Posterior cingulate gyrus (tissue), 11 donors: Measurements from ENCODE around the gene TPGS2.
"Not testable (repeated sequence)": the region's sequence is repeated elsewhere in the genome, so short reads cannot be mapped to it uniquely, and the experiment has no call there.

ENCODE experiments used
- DNase-seq, 10 donors: peaks; one replicate each; pipeline versions ENCODE4 v3.0.0 to v3.0.0-alpha.2; 2020 to 2021; ENCODE audit warnings: mixed read lengths in 3 of 10
- intact Hi-C: fragments of 100-400 bp; cut with DNase I; formaldehyde crosslinking; loops from one replicate; pipeline ENCODE4 v1.15.1; 2023

Gene TPGS2

GRCh38 chr18:36782710-36783109 is 46.1 kb downstream of the TPGS2 start:
- intact Hi-C loops = no loop called here
- DNase-seq = no peak

GRCh38 chr18:36780748-36781147 is 48.1 kb downstream of the TPGS2 start:
- intact Hi-C loops = no loop called here
- no peak for DNase-seq

GRCh38 chr18:36777566-36777965 is 51.2 kb downstream of the TPGS2 start:
- intact Hi-C loops = no loop called here
- DNase-seq = no peak

GRCh38 chr18:36776650-36777049 is 52.2 kb downstream of the TPGS2 start:
- intact Hi-C loops = no loop called here
- DNase-seq = no peak

- intact Hi-C loops = no loop called here
- no peak for DNase-seq
These were observed 53.4 kb downstream of the TPGS2 start for GRCh38 chr18:36775396-36775795.

GRCh38 chr18:36772241-36772723 is 56.5 kb downstream of the TPGS2 start:
- DNase-seq = no peak
- intact Hi-C loops = no loop called here

GRCh38 chr18:36771245-36771644 is 57.6 kb downstream of the TPGS2 start:
- no peak for DNase-seq
- intact Hi-C loops = no loop called here

- no peak for DNase-seq
- intact Hi-C loops = no loop called here
These were observed 58.4 kb downstream of the TPGS2 start for GRCh38 chr18:36770315-36770946.

- peak in 1 of 10 donors; percentile 66 for DNase-seq
- intact Hi-C loops = loop anchor here (5.0 kb wide), 1 partner anchor 38 kb away; no protein-coding TSS in a partner anchor
These were observed 59.0 kb downstream of the TPGS2 start for GRCh38 chr18:36769611-36770314.

- intact Hi-C loops = loop anchor here (5.0 kb wide), 1 partner anchor 38 kb away; no protein-coding TSS in a partner anchor
These were observed 59.6 kb downstream of the TPGS2 start for GRCh38 chr18:36769172-36769571.

GRCh38 chr18:36766836-36767235 is 62.0 kb downstream of the TPGS2 start:
- intact Hi-C loops = loop anchor here (5.0 kb wide), 1 partner anchor 40 kb away; no protein-coding TSS in a partner anchor

More at GRCh38 chr18:36769172-36769571, 59.6 kb downstream of the TPGS2 start:
- DNase-seq = peak in 1 of 10 donors; percentile 57

GRCh38 chr18:36762965-36763364 is 65.8 kb downstream of the TPGS2 start:
- intact Hi-C loops = not testable (repeated sequence)

More at GRCh38 chr18:36766836-36767235, 62.0 kb downstream of the TPGS2 start:
- no peak for DNase-seq

GRCh38 chr18:36762074-36762473 is 66.7 kb downstream of the TPGS2 start:
- intact Hi-C loops = no loop called here
- no peak for DNase-seq

More at GRCh38 chr18:36762965-36763364, 65.8 kb downstream of the TPGS2 start:
- DNase-seq = not testable (repeated sequence)

GRCh38 chr18:36761186-36761698 is 67.6 kb downstream of the TPGS2 start:
- intact Hi-C loops = no loop called here
- no peak for DNase-seq

GRCh38 chr18:36760598-36760997 is 68.2 kb downstream of the TPGS2 start:
- intact Hi-C loops = no loop called here

GRCh38 chr18:36759167-36759776 is 69.5 kb downstream of the TPGS2 start:
- no peak for DNase-seq
- intact Hi-C loops = loop anchor here (5.0 kb wide), 3 partner anchors 462 to 662 kb away; partner anchors contain the start of gene FHOD3

More at GRCh38 chr18:36760598-36760997, 68.2 kb downstream of the TPGS2 start:
- no peak for DNase-seq

- intact Hi-C loops = loop anchor here (5.0 kb wide), 3 partner anchors 461 to 661 kb away; partner anchors contain the start of gene FHOD3
These were observed 70.2 kb downstream of the TPGS2 start for GRCh38 chr18:36758623-36759022.

GRCh38 chr18:36757991-36758390 is 70.8 kb downstream of the TPGS2 start:
- intact Hi-C loops = loop anchor here (1.0 to 5.0 kb wide), 4 partner anchors 70 to 661 kb away; partner anchors contain the start of gene FHOD3
- no peak for DNase-seq

More at GRCh38 chr18:36758623-36759022, 70.2 kb downstream of the TPGS2 start:
- DNase-seq = peak in 1 of 10 donors; percentile 69

GRCh38 chr18:36757081-36757480 is 71.7 kb downstream of the TPGS2 start:
- no peak for DNase-seq
- intact Hi-C loops = loop anchor here (1.0 to 5.0 kb wide), 4 partner anchors 69 to 660 kb away; partner anchors contain the start of gene FHOD3

- intact Hi-C loops = loop anchor here (5.0 kb wide), 3 partner anchors 459 to 659 kb away; partner anchors contain the start of gene FHOD3
- DNase-seq = no peak
These were observed 72.6 kb downstream of the TPGS2 start for GRCh38 chr18:36756242-36756641.
